PC-9 (cell line): ENCODE measurements around the gene TYROBP.

Experiments used
- EZH2 ChIP-seq: fragments of 200-600 bp; sonication (generic); IDR thresholded peaks from 2 replicates; pipeline ENCODE4 v1.8.0; 2017; ENCODE audit warnings: antibody characterized with exemption, low read depth
- TF ChIP-seq, protein P1 (sequence below): fragments of 200-600 bp; sonication (generic); conservative IDR thresholded peaks from 2 replicates; pipeline ENCODE4 v1.6.1; 2017; ENCODE audit warnings: mixed run types, antibody characterized with exemption, mild to moderate bottlenecking, moderate library complexity

DNA sequence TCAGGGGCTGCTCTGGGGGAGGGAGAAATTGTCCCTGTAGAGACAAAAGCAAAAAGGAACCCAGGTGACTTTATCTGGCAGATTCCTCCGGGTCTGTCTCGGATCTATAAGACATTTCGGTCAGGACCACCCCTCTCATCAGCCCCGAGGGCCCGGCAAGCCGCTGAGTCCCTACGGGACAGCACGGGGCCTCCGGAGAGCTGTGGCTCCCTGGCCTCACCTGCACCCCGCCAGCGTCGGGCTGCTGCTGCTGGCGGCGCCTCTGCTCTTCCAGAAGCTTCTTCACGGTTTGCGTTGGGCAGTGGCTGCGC, 9.6 kb downstream of the TYROBP start:
- TF ChIP-seq, protein P1, sequence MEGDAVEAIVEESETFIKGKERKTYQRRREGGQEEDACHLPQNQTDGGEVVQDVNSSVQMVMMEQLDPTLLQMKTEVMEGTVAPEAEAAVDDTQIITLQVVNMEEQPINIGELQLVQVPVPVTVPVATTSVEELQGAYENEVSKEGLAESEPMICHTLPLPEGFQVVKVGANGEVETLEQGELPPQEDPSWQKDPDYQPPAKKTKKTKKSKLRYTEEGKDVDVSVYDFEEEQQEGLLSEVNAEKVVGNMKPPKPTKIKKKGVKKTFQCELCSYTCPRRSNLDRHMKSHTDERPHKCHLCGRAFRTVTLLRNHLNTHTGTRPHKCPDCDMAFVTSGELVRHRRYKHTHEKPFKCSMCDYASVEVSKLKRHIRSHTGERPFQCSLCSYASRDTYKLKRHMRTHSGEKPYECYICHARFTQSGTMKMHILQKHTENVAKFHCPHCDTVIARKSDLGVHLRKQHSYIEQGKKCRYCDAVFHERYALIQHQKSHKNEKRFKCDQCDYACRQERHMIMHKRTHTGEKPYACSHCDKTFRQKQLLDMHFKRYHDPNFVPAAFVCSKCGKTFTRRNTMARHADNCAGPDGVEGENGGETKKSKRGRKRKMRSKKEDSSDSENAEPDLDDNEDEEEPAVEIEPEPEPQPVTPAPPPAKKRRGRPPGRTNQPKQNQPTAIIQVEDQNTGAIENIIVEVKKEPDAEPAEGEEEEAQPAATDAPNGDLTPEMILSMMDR = no peak
- TF ChIP-seq EZH2 = no peak
